Measurements from ENCODE around the gene PPEF1. TPM values are rescaled to one million over a fixed set of nuclear protein-coding genes. Genes with fewer than 3 reads are reported as not detected.

Gene PPEF1
- total and polyA plus RNA-seq, 2 of the 13 experiments (the other 11 are each of a cell fraction or from before 2014, with no cell fraction given), result not detected

- no peak overlapping the region for H3K27ac ChIP-seq (ENCODE audit: extremely low read length, insufficient read depth, low read length)
- no peak for DNase-seq (ENCODE audit: low spot score)
These were observed 7.5 kb downstream of the PPEF1 start for GRCh38 chrX:18714910-18715309.

More at GRCh38 chrX:18714910-18715309, 7.5 kb downstream of the PPEF1 start:
- ATAC-seq (no peak), FAIRE-seq (no peak)
- no peak overlapping the region for H2AFZ ChIP-seq (ENCODE audit: low read length)
- no peaks in the 10 kb centered on the region for H3K4me1 ChIP-seq (ENCODE audit: insufficient read depth, low read length)
- no peak overlapping the region for H3K4me3 ChIP-seq (replicated peaks in 1 of 3; ENCODE audit: insufficient read depth in 1 of 3, low read depth in 2 of 3, low read length in 3 of 3)
- in situ Hi-C loops (cut with HindIII; ENCODE audit: extremely low pct_ligation_motif_present, low pct_unique_long_range_greater_than_20kb), result no loop called here
- no TSS peak for BruUV-seq (replicated peaks)
- TF ChIP-seq KLF9 (CRISPR knock-in tag; IDR thresholded peaks at IDR 0.05; ENCODE audit: low read depth) (no peak), AFF4 (CRISPR knock-in tag; IDR thresholded peaks at IDR 0.05) (no peak), MIXL1 (CRISPR knock-in tag; IDR thresholded peaks at IDR 0.05) (no peak), ZNF703 (CRISPR knock-in tag; IDR thresholded peaks at IDR 0.05; ENCODE audit: borderline replicate concordance) (no peak), GFI1 (CRISPR knock-in tag; IDR thresholded peaks at IDR 0.05; ENCODE audit: borderline replicate concordance) (no peak), SMAD9 (CRISPR knock-in tag; IDR thresholded peaks at IDR 0.05) (no peak), HMG20B (CRISPR knock-in tag; conservative IDR thresholded peaks at IDR 0.05) (no peak), ISL2 (CRISPR knock-in tag; IDR thresholded peaks at IDR 0.05) (no peak), PAXIP1 (CRISPR knock-in tag; conservative IDR thresholded peaks at IDR 0.05) (no peak), ZNF780A (CRISPR knock-in tag; IDR thresholded peaks at IDR 0.05) (no peak)
- H3K79me2 ChIP-seq (ENCODE audit: insufficient read depth, low read length), result no peaks in the 10 kb centered on the region
- no peaks in the 10 kb centered on the region for H4K20me1 ChIP-seq (ENCODE audit: insufficient read depth, low read length)
- no peaks in the 10 kb centered on the region for H3K36me3 ChIP-seq (replicated peaks in 1 of 2; ENCODE audit: control insufficient read depth in 1 of 2, insufficient read depth in 2 of 2, low read length in 2 of 2)
- intact Hi-C loops (cut with micrococcal nuclease; ENCODE audit: unreplicated experiment), result no loop called here
- ChIA-PET POLR2A (no interaction called here), CTCF (ENCODE audit: low intra/inter-chr PET ratio, low total read pairs) (no interaction called here)
- no peaks in the 10 kb centered on the region for H3K27me3 ChIP-seq (ENCODE audit: control insufficient read depth in 1 of 2, insufficient read depth in 2 of 2, low read length in 2 of 2)
- H3K4me2 ChIP-seq (ENCODE audit: low read depth, low read length), result no peak overlapping the region
- no peak overlapping the region for H3K9ac ChIP-seq (ENCODE audit: insufficient read depth, low read depth, low read length)
- 80% methylated on average over 2 of the region's 9 CpGs for WGBS (ENCODE audit: low lambda C conversion rate)
- H3K9me3 ChIP-seq (ENCODE audit: low read length), result no peaks in the 10 kb centered on the region

Data from HepG2 (cell line).